Progenitor cell of endocrine pancreas (in vitro differentiated cells): ENCODE data around the gene MESP1. TPM values are rescaled to one million over a fixed set of nuclear protein-coding genes. Genes with fewer than 3 reads are reported as not detected.

Experiments
- DNase-seq: peaks from one replicate; pipeline ENCODE4 v3.0.0; 2021; ENCODE audit warnings: low spot score; ENCODE audit not compliant: unreplicated experiment
- H3K27ac Mint-ChIP-seq: 2 replicates; pipeline ENCODE4 v1.8.0; 2021; ENCODE audit warnings: mild to moderate bottlenecking, moderate library complexity, mixed read lengths
- H3K27me3 Mint-ChIP-seq: 2 replicates; pipeline ENCODE4 v1.8.0; 2021; ENCODE audit warnings: mixed read lengths
- H3K36me3 Mint-ChIP-seq: 2 replicates; pipeline ENCODE4 v1.8.0; 2022; ENCODE audit warnings: mixed read lengths; ENCODE audit not compliant: insufficient read depth
- H3K4me1 Mint-ChIP-seq: 2 replicates; pipeline ENCODE4 v1.8.0; 2021; ENCODE audit warnings: low read depth, mixed read lengths
- H3K4me3 Mint-ChIP-seq: 2 replicates; pipeline ENCODE4 v1.8.0; 2021; ENCODE audit warnings: low read depth, mild to moderate bottlenecking, moderate library complexity, mixed read lengths
- H3K9me3 Mint-ChIP-seq: 2 replicates; pipeline ENCODE4 v1.8.0; 2021; ENCODE audit warnings: low read depth, mixed read lengths
- CTCF ChIP-seq: fragments of 200-600 bp; sonication (generic); IDR thresholded peaks from one replicate; pipeline ENCODE4 v1.5.0; 2021; ENCODE audit warnings: antibody characterized with exemption, mild to moderate bottlenecking; ENCODE audit not compliant: unreplicated experiment
- total RNA-seq: library from RNA; stranded (reverse); gene quantifications from 2 replicates; pipeline ENCODE4 v1.2.1, GENCODE V29; 2021

MESP1 gene
- total RNA-seq, 1 donor from 2014 or later = 0.50 TPM

- Mint-ChIP-seq H3K9me3 (no peaks in the 10 kb centered on the region), H3K27ac (no peak overlapping the region), H3K27me3 (peaks cover 23% of the 10 kb centered on the region), H3K4me3 (no peak overlapping the region), H3K4me1 (no peaks in the 10 kb centered on the region), H3K36me3 (no peaks in the 10 kb centered on the region)
- no peak for TF ChIP-seq CTCF
- no peak for DNase-seq
These were observed 15.6 kb upstream of the MESP1 start for GRCh38 chr15:89766357-89767311.

- no peak overlapping the region for H3K4me3 Mint-ChIP-seq
- no peaks in the 10 kb centered on the region for H3K9me3 Mint-ChIP-seq
- no peak for DNase-seq
- peaks cover 27% of the 10 kb centered on the region for H3K27me3 Mint-ChIP-seq
- H3K27ac Mint-ChIP-seq = no peak overlapping the region
- H3K36me3 Mint-ChIP-seq = no peaks in the 10 kb centered on the region
- no peak for TF ChIP-seq CTCF
- no peaks in the 10 kb centered on the region for H3K4me1 Mint-ChIP-seq
These were observed 14.6 kb upstream of the MESP1 start for GRCh38 chr15:89765694-89766093.

- H3K27ac Mint-ChIP-seq = no peak overlapping the region
- H3K27me3 Mint-ChIP-seq = peaks cover 41% of the 10 kb centered on the region
- H3K4me3 Mint-ChIP-seq = no peak overlapping the region
These were observed 10.9 kb upstream of the MESP1 start for GRCh38 chr15:89761929-89762328.

GRCh38 chr15:89761009-89761831, 10.2 kb upstream of the MESP1 start:
- no peaks in the 10 kb centered on the region for H3K4me1 Mint-ChIP-seq
- no peak for DNase-seq
- TF ChIP-seq CTCF = no peak
- no peak overlapping the region for H3K27ac Mint-ChIP-seq
- no peaks in the 10 kb centered on the region for H3K9me3 Mint-ChIP-seq
- peaks cover 39% of the 10 kb centered on the region for H3K27me3 Mint-ChIP-seq
- H3K4me3 Mint-ChIP-seq = no peak overlapping the region
- no peaks in the 10 kb centered on the region for H3K36me3 Mint-ChIP-seq

More at GRCh38 chr15:89761929-89762328, 10.9 kb upstream of the MESP1 start:
- Mint-ChIP-seq H3K36me3 (no peaks in the 10 kb centered on the region), H3K4me1 (no peaks in the 10 kb centered on the region), H3K9me3 (no peaks in the 10 kb centered on the region)
- DNase-seq = no peak
- TF ChIP-seq CTCF = no peak

GRCh38 chr15:89760303-89761008, 9.4 kb upstream of the MESP1 start:
- H3K4me3 Mint-ChIP-seq = no peak overlapping the region
- TF ChIP-seq CTCF = peak; percentile 97
- H3K27ac Mint-ChIP-seq = no peak overlapping the region
- H3K4me1 Mint-ChIP-seq = no peaks in the 10 kb centered on the region
- H3K36me3 Mint-ChIP-seq = no peaks in the 10 kb centered on the region
- peaks cover 43% of the 10 kb centered on the region for H3K27me3 Mint-ChIP-seq
- DNase-seq = peak; percentile 85
- no peaks in the 10 kb centered on the region for H3K9me3 Mint-ChIP-seq
